Mesenchymal stem cell (in vitro differentiated cells and primary cell): ENCODE results near the gene MPZL2.
A peak's percentile ranks its signal among the peaks of the same experiment; 100 is the strongest.

Source experiments
- DNase-seq: peaks from one replicate; pipeline ENCODE4 v3.0.0-alpha.2; 2013
- H2AFZ ChIP-seq: one replicate; pipeline ENCODE4 v1.6.1; 2013; ENCODE audit warnings: low read depth, mild to moderate bottlenecking, control low read depth, inconsistent platforms, low read length, moderate library complexity
- H2AK5ac ChIP-seq: 2 replicates; pipeline ENCODE4 v1.6.1; 2013; ENCODE audit warnings: low read length, moderate library complexity, mild to moderate bottlenecking, inconsistent platforms; ENCODE audit not compliant: severe bottlenecking
- H2BK120ac ChIP-seq: one replicate; pipeline ENCODE4 v1.6.1; 2013; ENCODE audit warnings: low read depth, mild to moderate bottlenecking, inconsistent platforms, low read length, moderate library complexity
- H2BK12ac ChIP-seq, 2 experiments: one replicate each; pipeline ENCODE4 v1.6.1; 2013; ENCODE audit warnings: inconsistent platforms in 2 of 2, low read length in 2 of 2, mild to moderate bottlenecking in 2 of 2, moderate library complexity in 2 of 2, control low read depth in 1 of 2
- H2BK15ac ChIP-seq: one replicate; pipeline ENCODE4 v1.6.1; 2013; ENCODE audit warnings: mild to moderate bottlenecking, low read depth, inconsistent platforms; ENCODE audit not compliant: poor library complexity, severe bottlenecking
- H2BK5ac ChIP-seq: 2 replicates; pipeline ENCODE4 v1.6.1; 2013; ENCODE audit warnings: low read depth, mild to moderate bottlenecking, low read length, control low read depth, inconsistent platforms; ENCODE audit not compliant: poor library complexity, severe bottlenecking
- H3K14ac ChIP-seq, 2 experiments: one replicate each; pipeline ENCODE4 v1.6.1; 2013; ENCODE audit warnings: inconsistent platforms in 2 of 2, low read length in 2 of 2, control low read depth in 1 of 2, mild to moderate bottlenecking in 1 of 2, moderate library complexity in 1 of 2
- H3K18ac ChIP-seq, 2 experiments: one replicate each; pipeline ENCODE4 v1.6.1; 2013; ENCODE audit warnings: inconsistent platforms in 2 of 2, low read length in 2 of 2, control low read depth in 1 of 2, low read depth in 1 of 2, mild to moderate bottlenecking in 1 of 2
- H3K23ac ChIP-seq, 2 experiments: one replicate each; pipeline ENCODE4 v1.6.1; 2013; ENCODE audit warnings: inconsistent platforms in 2 of 2, low read length in 2 of 2, mild to moderate bottlenecking in 2 of 2, moderate library complexity in 2 of 2, control low read depth in 1 of 2
- H3K27ac ChIP-seq: 2 replicates; pipeline ENCODE4 v1.5.1; 2013; ENCODE audit warnings: mild to moderate bottlenecking, moderate library complexity, low read length, control low read depth, inconsistent platforms; ENCODE audit not compliant: poor library complexity, severe bottlenecking
- H3K27me3 ChIP-seq, 2 experiments: 2 replicates each; pipeline versions ENCODE4 v1.6.1 to v1.7.0; 2013; ENCODE audit warnings: low read length in 2 of 2, mild to moderate bottlenecking in 2 of 2, moderate library complexity in 2 of 2, control low read depth in 1 of 2, inconsistent platforms in 1 of 2; ENCODE audit not compliant: control insufficient read depth in 1 of 2, insufficient read depth in 1 of 2
- H3K36me3 ChIP-seq, 2 experiments: 2 replicates each; pipeline versions ENCODE4 v1.6.1 to v1.7.0; 2013; ENCODE audit warnings: low read length in 2 of 2, control low read depth in 1 of 2, inconsistent platforms in 1 of 2, low read depth in 1 of 2, mild to moderate bottlenecking in 1 of 2; ENCODE audit not compliant: insufficient read depth in 2 of 2, control insufficient read depth in 1 of 2
- H3K4ac ChIP-seq, 2 experiments: one replicate each; pipeline ENCODE4 v1.6.1; 2013; ENCODE audit warnings: inconsistent platforms in 2 of 2, low read length in 2 of 2, mild to moderate bottlenecking in 2 of 2, moderate library complexity in 2 of 2, control low read depth in 1 of 2, low read depth in 1 of 2
- H3K4me1 ChIP-seq: 2 replicates; pipeline ENCODE4 v1.6.1; 2013; ENCODE audit warnings: low read depth, low read length, control low read depth; ENCODE audit not compliant: control insufficient read depth, insufficient read depth
- H3K4me2 ChIP-seq: 2 replicates; pipeline ENCODE4 v1.6.1; 2013; ENCODE audit warnings: low read length, mild to moderate bottlenecking, inconsistent platforms; ENCODE audit not compliant: poor library complexity, severe bottlenecking
- H3K4me3 ChIP-seq, 2 experiments: 2 replicates each; pipeline versions ENCODE4 v1.5.1 to v1.7.0; 2013; ENCODE audit warnings: low read length in 2 of 2, mild to moderate bottlenecking in 2 of 2, control low read depth in 1 of 2, low read depth in 1 of 2; ENCODE audit not compliant: insufficient read depth in 1 of 2
- H3K79me1 ChIP-seq: replicated peaks from 2 replicates; pipeline ENCODE4 v1.6.1; 2013; ENCODE audit warnings: mild to moderate bottlenecking, control low read depth, low read length, inconsistent platforms; ENCODE audit not compliant: poor library complexity, severe bottlenecking
- H3K9ac ChIP-seq: 2 replicates; pipeline ENCODE4 v1.7.0; 2013; ENCODE audit warnings: mild to moderate bottlenecking, low read length, moderate library complexity
- H3K9me3 ChIP-seq: 2 replicates; pipeline ENCODE4 v1.7.0; 2013; ENCODE audit warnings: mild to moderate bottlenecking, low read length; ENCODE audit not compliant: control insufficient read depth
- H4K8ac ChIP-seq: one replicate; pipeline ENCODE4 v1.6.1; 2013; ENCODE audit warnings: inconsistent platforms, mild to moderate bottlenecking, low read length, moderate library complexity
- H4K91ac ChIP-seq: one replicate; pipeline ENCODE4 v1.6.1; 2013; ENCODE audit warnings: mild to moderate bottlenecking, low read length, inconsistent platforms
- WGBS: methylation state at CpG from one replicate; pipeline ENCODE4 v1.1.7; 2013; ENCODE audit warnings: mixed read lengths; 5-methylcytosine and 5-hydroxymethylcytosine counted together

The MPZL2 gene

GRCh38 chr11:118272001-118272400 is 7.9 kb upstream of the MPZL2 start:
- Histone ChIP-seq H3K36me3 (no peaks in the 10 kb centered on the region), H3K23ac (no peak overlapping the region), H4K91ac (no peak overlapping the region), H3K4ac (no peak overlapping the region), H3K27me3 (peaks cover 37 to 38% of the 10 kb centered on the region in 2 experiments), H3K27ac (no peak overlapping the region), H3K9me3 (no peaks in the 10 kb centered on the region), H3K79me1 (no peaks in the 10 kb centered on the region), H3K4me2 (no peak overlapping the region), H2BK120ac (no peak overlapping the region), H3K4me3 (no peak overlapping the region), H3K14ac (no peak overlapping the region), H2BK12ac (no peak overlapping the region), H3K9ac (no peak overlapping the region), H2BK5ac (no peak overlapping the region), H3K18ac (no peak overlapping the region), H2BK15ac (no peak overlapping the region), H2AFZ (no peak overlapping the region), H3K4me1 (no peaks in the 10 kb centered on the region), H4K8ac (no peak overlapping the region), H2AK5ac (no peak overlapping the region)
- WGBS = 44% methylated on average over 2 of the region's 2 CpGs
- DNase-seq = no peak

- Histone ChIP-seq H3K23ac (no peak overlapping the region), H2BK5ac (no peak overlapping the region), H3K27me3 (peaks cover 61 to 63% of the 10 kb centered on the region in 2 experiments), H2BK15ac (no peak overlapping the region), H3K9me3 (no peaks in the 10 kb centered on the region), H4K91ac (no peak overlapping the region), H2AK5ac (no peak overlapping the region), H3K9ac (no peak overlapping the region), H3K27ac (no peak overlapping the region), H3K4ac (no peak overlapping the region), H2BK120ac (no peak overlapping the region), H2AFZ (no peak overlapping the region), H3K4me3 (no peak overlapping the region), H3K36me3 (no peaks in the 10 kb centered on the region), H3K4me1 (peaks cover 2% of the 10 kb centered on the region), H3K18ac (no peak overlapping the region), H3K79me1 (no peaks in the 10 kb centered on the region), H4K8ac (no peak overlapping the region), H3K14ac (no peak overlapping the region), H3K4me2 (no peak overlapping the region), H2BK12ac (no peak overlapping the region)
- 86% methylated on average over 2 of the region's 4 CpGs for WGBS
- no peak for DNase-seq
Observed at GRCh38 chr11:118267486-118267885, 3.4 kb upstream of the MPZL2 start.

GRCh38 chr11:118265954-118266353 is 1.9 kb upstream of the MPZL2 start:
- H3K9me3 ChIP-seq = no peaks in the 10 kb centered on the region

GRCh38 chr11:118264569-118265465 is 720 bp upstream of the MPZL2 start:
- DNase-seq = no peak
- H2AFZ ChIP-seq = no peak overlapping the region
- H4K8ac ChIP-seq = no peak overlapping the region
- WGBS = 36% methylated on average over 11 of the region's 13 CpGs
- no peaks in the 10 kb centered on the region for H3K79me1 ChIP-seq
- no peak overlapping the region for H3K4ac ChIP-seq
- no peak overlapping the region for H3K23ac ChIP-seq
- H3K36me3 ChIP-seq = no peaks in the 10 kb centered on the region
- no peak overlapping the region for H3K27ac ChIP-seq
- no peak overlapping the region for H2AK5ac ChIP-seq
- no peak overlapping the region for H2BK5ac ChIP-seq
- no peak overlapping the region for H3K4me2 ChIP-seq
- H3K4me3 ChIP-seq = peak overlapping the region in 1 of 2 experiments; percentile 64
- no peak overlapping the region for H3K14ac ChIP-seq
- no peak overlapping the region for H2BK15ac ChIP-seq
- H3K9ac ChIP-seq = no peak overlapping the region
- no peak overlapping the region for H2BK120ac ChIP-seq
- no peak overlapping the region for H4K91ac ChIP-seq
- H3K4me1 ChIP-seq = peaks cover 2% of the 10 kb centered on the region
- no peak overlapping the region for H3K18ac ChIP-seq
- H3K27me3 ChIP-seq = peaks cover 74 to 82% of the 10 kb centered on the region in 2 experiments
- H2BK12ac ChIP-seq = no peak overlapping the region
- no peaks in the 10 kb centered on the region for H3K9me3 ChIP-seq

More at GRCh38 chr11:118265954-118266353, 1.9 kb upstream of the MPZL2 start:
- H3K36me3 ChIP-seq = no peaks in the 10 kb centered on the region
- no peak overlapping the region for H3K23ac ChIP-seq
- no peak overlapping the region for H3K4ac ChIP-seq
- H2AFZ ChIP-seq = no peak overlapping the region
- H2BK15ac ChIP-seq = no peak overlapping the region
- DNase-seq = no peak
- no peak overlapping the region for H2BK12ac ChIP-seq
- peaks cover 70 to 72% of the 10 kb centered on the region in 2 experiments for H3K27me3 ChIP-seq
- WGBS = 40% methylated on average over 1 of the region's 1 CpG
- H3K4me1 ChIP-seq = peaks cover 2% of the 10 kb centered on the region
- H3K79me1 ChIP-seq = no peaks in the 10 kb centered on the region
- no peak overlapping the region for H3K4me3 ChIP-seq
- no peak overlapping the region for H3K4me2 ChIP-seq
- no peak overlapping the region for H2AK5ac ChIP-seq
- H3K14ac ChIP-seq = no peak overlapping the region
- H3K18ac ChIP-seq = no peak overlapping the region
- no peak overlapping the region for H2BK5ac ChIP-seq
- no peak overlapping the region for H2BK120ac ChIP-seq
- no peak overlapping the region for H3K9ac ChIP-seq
- H3K27ac ChIP-seq = no peak overlapping the region
- H4K91ac ChIP-seq = no peak overlapping the region
- H4K8ac ChIP-seq = no peak overlapping the region
